Uterus (tissue), 4 donors: ENCODE results near the gene DIAPH3. TPM values are rescaled to one million over a fixed set of nuclear protein-coding genes. Genes with fewer than 3 reads are reported as not detected.

Source experiments
- DNase-seq, 2 donors: peaks; one replicate each; pipeline ENCODE4 v3.0.0-alpha.2; 2019 to 2020
- H3K27ac ChIP-seq, 2 donors: fragments of 200-600 bp; sonication (generic); 1 replicate in 1 of 2; 2 replicates in 1 of 2; pipeline ENCODE4 v1.5.1; 2016 to 2018
- H3K27me3 ChIP-seq, 2 donors: fragments of 200-600 bp; sonication (generic); one replicate each; pipeline ENCODE4 v1.5.1; 2018 to 2019; ENCODE audit warnings: control low read depth in 1 of 2
- H3K36me3 ChIP-seq, 2 donors: fragments of 200-600 bp; sonication (generic); one replicate each; pipeline ENCODE4 v1.5.1; 2019; ENCODE audit warnings: control low read depth in 1 of 2
- H3K4me1 ChIP-seq, 2 donors: fragments of 200-600 bp; sonication (generic); one replicate each; pipeline ENCODE4 v1.5.1; 2018 to 2019; ENCODE audit warnings: control low read depth in 1 of 2
- H3K4me3 ChIP-seq, 2 donors: fragments of 200-600 bp; sonication (generic); 1 replicate in 1 of 2; 2 replicates in 1 of 2; pipeline ENCODE4 v1.5.1; 2018 to 2019; ENCODE audit warnings: mild to moderate bottlenecking in 1 of 2
- H3K9me3 ChIP-seq, 2 donors: fragments of 200-600 bp; sonication (generic); one replicate each; pipeline ENCODE4 v1.5.1; 2019; ENCODE audit warnings: control low read depth in 1 of 2
- POLR2A ChIP-seq, 2 donors: fragments of 450-650 bp; IDR thresholded peaks; one replicate each; pipeline ENCODE4 v1.6.1; 2016; ENCODE audit warnings: antibody characterized with exemption in 2 of 2, mild to moderate bottlenecking in 1 of 2, moderate library complexity in 1 of 2
- intact Hi-C: fragments of 100-400 bp; cut with DNase I; formaldehyde crosslinking; loops from one replicate; pipeline ENCODE4 v1.15.1; 2023; ENCODE audit warnings: low total_unique reads
- total RNA-seq, 4 donors: library from RNA; depleted of rRNA in 3 of 4; stranded (reverse); fragments of >200 nt in 3 of 4; gene quantifications; one replicate each; pipeline versions ENCODE4 v1.1.0 to v1.2.4, GENCODE V29; 2014 to 2023
- TF ChIP-seq, protein P1 (sequence below), 4 experiments: fragments of 200-600 bp in 2 of 4; fragments of 450-650 bp in 2 of 4; sonication (generic) in 2 of 4; IDR thresholded peaks; one replicate each; pipeline ENCODE4 v1.5.1; 2016 to 2019; ENCODE audit warnings: antibody characterized with exemption in 4 of 4, mild to moderate bottlenecking in 2 of 4, moderate library complexity in 1 of 4
- donor health status: DM: yes; HTN: yes; CAD: no.

Gene DIAPH3
- total RNA-seq, 4 donors from 2014 or later, result 11.4 TPM; not detected in 3

DNA sequence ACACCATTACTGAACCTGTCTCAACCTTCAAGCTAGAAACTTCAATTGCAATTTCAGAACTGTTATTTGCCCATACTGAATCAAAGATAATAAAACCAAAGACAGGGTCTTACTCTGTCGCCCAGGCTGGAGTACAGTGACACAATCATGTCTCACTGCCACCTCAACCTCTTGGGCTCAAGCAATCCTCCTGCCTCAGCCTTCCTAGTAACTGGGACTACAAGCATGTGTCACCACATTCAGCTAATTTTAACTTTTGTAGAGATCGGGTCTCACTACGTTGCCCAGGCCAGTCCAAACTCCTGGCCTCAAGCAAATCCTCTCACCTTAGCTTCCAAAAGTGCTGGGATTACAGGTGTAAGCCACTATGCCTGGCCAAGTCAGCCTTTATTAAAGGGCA lies 143.4 kb downstream of the DIAPH3 start:
- H3K4me3 ChIP-seq, result no peak overlapping the region
- H3K9me3 ChIP-seq, result no peaks in the 10 kb centered on the region
- no peaks in the 10 kb centered on the region for H3K27me3 ChIP-seq
- no peak for DNase-seq
- H3K4me1 ChIP-seq, result no peaks in the 10 kb centered on the region
- H3K27ac ChIP-seq, result no peak overlapping the region
- H3K36me3 ChIP-seq, result no peaks in the 10 kb centered on the region
- TF ChIP-seq POLR2A (IDR thresholded peaks at IDR 0.05), result no peak
- TF ChIP-seq, protein P1, sequence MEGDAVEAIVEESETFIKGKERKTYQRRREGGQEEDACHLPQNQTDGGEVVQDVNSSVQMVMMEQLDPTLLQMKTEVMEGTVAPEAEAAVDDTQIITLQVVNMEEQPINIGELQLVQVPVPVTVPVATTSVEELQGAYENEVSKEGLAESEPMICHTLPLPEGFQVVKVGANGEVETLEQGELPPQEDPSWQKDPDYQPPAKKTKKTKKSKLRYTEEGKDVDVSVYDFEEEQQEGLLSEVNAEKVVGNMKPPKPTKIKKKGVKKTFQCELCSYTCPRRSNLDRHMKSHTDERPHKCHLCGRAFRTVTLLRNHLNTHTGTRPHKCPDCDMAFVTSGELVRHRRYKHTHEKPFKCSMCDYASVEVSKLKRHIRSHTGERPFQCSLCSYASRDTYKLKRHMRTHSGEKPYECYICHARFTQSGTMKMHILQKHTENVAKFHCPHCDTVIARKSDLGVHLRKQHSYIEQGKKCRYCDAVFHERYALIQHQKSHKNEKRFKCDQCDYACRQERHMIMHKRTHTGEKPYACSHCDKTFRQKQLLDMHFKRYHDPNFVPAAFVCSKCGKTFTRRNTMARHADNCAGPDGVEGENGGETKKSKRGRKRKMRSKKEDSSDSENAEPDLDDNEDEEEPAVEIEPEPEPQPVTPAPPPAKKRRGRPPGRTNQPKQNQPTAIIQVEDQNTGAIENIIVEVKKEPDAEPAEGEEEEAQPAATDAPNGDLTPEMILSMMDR (IDR thresholded peaks at IDR 0.05), result no peak
- intact Hi-C loops, result no loop called here

DNA sequence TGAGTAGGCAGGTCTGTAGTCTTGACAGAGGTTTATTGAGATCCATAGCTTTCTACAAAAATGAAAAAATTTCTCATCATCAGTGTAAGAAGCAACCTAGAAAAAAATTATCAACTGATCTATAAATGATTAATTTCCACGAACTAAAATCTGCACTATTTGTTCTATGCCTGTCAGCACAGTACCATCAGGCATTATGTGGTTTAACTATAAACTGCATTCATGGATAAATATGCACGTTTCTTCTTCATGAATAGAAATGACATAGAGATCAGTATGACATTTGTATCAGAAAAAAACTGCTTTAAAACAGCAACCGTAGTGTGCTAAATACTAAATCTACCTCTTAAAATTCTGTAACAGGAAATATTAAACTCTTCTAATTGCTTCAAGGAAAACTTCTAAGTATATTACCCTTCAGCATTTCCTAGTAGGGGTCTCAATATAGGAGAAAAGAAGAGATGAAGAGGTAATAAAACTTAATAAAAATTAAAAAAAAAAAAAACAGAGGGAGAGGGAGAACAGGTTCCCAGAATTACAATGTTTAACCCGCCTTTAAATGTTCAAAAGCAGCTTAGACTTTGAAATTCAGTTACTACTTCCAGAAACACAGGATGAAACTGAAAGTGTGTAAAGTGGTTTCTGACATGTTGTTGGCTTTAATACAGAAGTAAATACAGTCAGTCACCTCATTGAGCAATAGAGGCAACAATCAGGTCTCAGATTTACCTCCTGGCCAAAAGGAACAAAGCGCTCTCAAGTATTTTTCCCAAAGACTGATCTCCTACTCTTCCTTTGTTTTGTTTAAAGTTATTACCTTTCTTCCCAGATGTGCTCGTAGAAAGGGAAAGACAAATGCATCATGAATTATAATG lies 144.4 kb downstream of the DIAPH3 start:
- H3K27ac ChIP-seq, result no peak overlapping the region
- intact Hi-C loops, result no loop called here
- H3K4me1 ChIP-seq, result no peaks in the 10 kb centered on the region
- no peaks in the 10 kb centered on the region for H3K9me3 ChIP-seq
- H3K36me3 ChIP-seq, result no peaks in the 10 kb centered on the region
- TF ChIP-seq, protein P1 (IDR thresholded peaks at IDR 0.05), result no peak
- TF ChIP-seq POLR2A (IDR thresholded peaks at IDR 0.05), result no peak
- H3K27me3 ChIP-seq, result no peaks in the 10 kb centered on the region
- no peak overlapping the region for H3K4me3 ChIP-seq
- no peak for DNase-seq

DNA sequence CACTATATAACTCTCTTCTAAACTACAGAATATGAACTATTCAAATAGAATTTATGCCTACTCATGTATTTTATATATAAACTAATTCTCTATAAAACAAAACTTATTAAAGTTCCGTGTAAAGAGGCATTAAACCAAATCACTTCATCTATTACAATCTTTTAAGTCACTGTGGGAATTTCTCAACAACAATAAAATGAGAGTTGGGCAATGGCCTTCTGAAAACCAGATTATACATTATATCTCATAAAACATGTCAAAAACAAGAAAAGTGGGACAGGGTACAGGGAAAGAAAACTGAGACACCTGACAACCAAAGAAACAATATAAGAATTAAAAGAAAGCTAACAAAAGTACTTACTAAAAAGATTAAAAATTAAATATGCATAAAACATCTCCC lies 145.2 kb downstream of the DIAPH3 start:
- H3K4me3 ChIP-seq, result no peak overlapping the region
- TF ChIP-seq, protein P1 (IDR thresholded peaks at IDR 0.05), result no peak
- no peak for TF ChIP-seq POLR2A (IDR thresholded peaks at IDR 0.05)
- no peaks in the 10 kb centered on the region for H3K27me3 ChIP-seq
- intact Hi-C loops, result no loop called here
- H3K27ac ChIP-seq, result no peak overlapping the region
- DNase-seq, result no peak
- H3K36me3 ChIP-seq, result no peaks in the 10 kb centered on the region
- no peaks in the 10 kb centered on the region for H3K9me3 ChIP-seq
- H3K4me1 ChIP-seq, result no peaks in the 10 kb centered on the region

DNA sequence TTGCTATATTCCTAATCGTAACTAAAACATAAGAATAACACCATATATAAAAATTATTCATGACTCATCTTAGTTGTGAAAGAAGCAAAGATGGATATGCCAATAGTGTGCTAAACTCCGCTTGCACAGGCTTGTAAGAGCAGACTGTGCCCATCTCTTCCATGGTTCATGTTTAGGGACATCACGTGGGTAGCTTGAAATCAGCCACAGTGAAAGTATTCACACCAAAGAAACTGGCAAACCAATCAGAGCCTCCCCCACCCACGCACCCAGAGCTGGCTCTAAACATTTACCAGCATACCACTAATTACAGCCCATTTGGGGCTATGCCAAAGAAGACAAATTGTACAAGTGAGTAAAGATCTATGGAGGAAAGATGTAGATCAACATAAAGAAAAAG lies 147.5 kb downstream of the DIAPH3 start:
- intact Hi-C loops, result no loop called here
- Histone ChIP-seq H3K9me3 (no peaks in the 10 kb centered on the region), H3K36me3 (no peaks in the 10 kb centered on the region), H3K4me1 (no peaks in the 10 kb centered on the region), H3K27me3 (no peaks in the 10 kb centered on the region), H3K27ac (no peak overlapping the region), H3K4me3 (no peak overlapping the region)
- no peak for TF ChIP-seq POLR2A (IDR thresholded peaks at IDR 0.05)
- TF ChIP-seq, protein P1 (IDR thresholded peaks at IDR 0.05), result no peak
- no peak for DNase-seq

DNA sequence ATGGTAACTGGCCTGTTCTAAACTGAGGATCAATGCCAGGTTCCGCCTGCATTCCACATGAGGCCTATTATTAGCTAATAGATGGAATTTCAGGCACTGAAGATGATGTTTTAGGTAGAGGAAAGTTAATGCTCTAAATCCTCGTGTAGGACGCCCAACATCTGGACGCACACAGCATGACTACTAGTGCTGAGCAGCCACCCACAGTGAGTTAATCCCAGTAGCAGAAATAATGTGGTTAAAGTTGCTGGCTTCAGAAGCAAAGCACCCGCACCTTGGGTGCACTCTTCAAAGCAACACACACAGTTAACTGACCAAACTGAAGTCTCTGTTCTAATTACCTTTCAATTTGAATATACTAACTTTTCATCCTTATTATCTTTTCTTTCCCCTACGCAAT lies 150.6 kb downstream of the DIAPH3 start:
- no peaks in the 10 kb centered on the region for H3K4me1 ChIP-seq
- no peak for TF ChIP-seq POLR2A (IDR thresholded peaks at IDR 0.05)
- TF ChIP-seq, protein P1 (IDR thresholded peaks at IDR 0.05), result no peak
- no peaks in the 10 kb centered on the region for H3K9me3 ChIP-seq
- H3K27ac ChIP-seq, result no peak overlapping the region
- DNase-seq, result no peak
- no peaks in the 10 kb centered on the region for H3K36me3 ChIP-seq
- no peak overlapping the region for H3K4me3 ChIP-seq
- H3K27me3 ChIP-seq, result no peaks in the 10 kb centered on the region
- intact Hi-C loops, result no loop called here
